COLO668 (cell line): ENCODE data around the gene HS6ST3.
"Not testable (repeated sequence)": the region's sequence is repeated elsewhere in the genome, so short reads cannot be mapped to it uniquely, and the experiment has no call there.

Experiments used
- DNase-seq: peaks from one replicate; lab custom pipeline; 2025; ENCODE audit not compliant: unreplicated experiment; lab: John Stamatoyannopoulos, UW

HS6ST3 gene

DNA sequence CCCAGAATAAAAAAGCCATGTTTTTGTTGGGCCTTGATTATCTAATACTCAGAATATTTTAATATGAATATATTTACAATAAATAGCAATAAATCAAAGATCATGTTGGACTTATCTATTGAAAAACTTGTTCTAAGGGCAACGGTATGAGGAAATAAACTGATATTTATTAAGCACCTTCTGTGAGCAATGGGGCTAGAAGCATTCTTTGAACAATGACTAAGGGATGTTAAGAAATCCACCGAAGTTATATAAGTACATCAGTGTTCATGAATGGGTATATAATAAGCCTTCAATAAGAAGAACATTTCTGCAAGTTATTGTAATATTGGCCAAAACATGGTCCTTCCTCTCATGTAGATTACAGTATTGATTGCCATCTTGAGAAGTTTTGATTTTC lies 682.5 kb downstream of the HS6ST3 start:
- DNase-seq, result no peak

DNA sequence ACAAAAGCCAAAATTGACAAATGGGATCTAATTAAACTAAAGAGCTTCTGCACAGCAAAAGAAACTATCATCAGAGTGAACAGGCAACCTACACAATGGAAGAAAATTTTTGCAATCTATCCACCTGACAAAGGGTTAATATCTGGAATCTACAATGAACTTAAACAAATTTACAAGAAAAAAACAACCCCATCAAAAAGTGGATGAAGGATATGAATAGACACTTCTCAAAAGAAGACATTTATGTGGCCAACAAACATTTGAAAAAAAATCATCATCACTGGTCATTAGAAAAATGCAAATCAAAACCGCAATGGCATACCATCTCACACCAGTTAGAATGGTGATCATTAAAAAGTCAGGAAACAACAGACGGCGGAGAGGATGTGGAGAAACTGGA lies 688.4 kb downstream of the HS6ST3 start:
- not testable (repeated sequence) for DNase-seq

GRCh38 chr13:96779691-96780090 lies 689.8 kb downstream of the HS6ST3 start:
- no peak for DNase-seq

DNA sequence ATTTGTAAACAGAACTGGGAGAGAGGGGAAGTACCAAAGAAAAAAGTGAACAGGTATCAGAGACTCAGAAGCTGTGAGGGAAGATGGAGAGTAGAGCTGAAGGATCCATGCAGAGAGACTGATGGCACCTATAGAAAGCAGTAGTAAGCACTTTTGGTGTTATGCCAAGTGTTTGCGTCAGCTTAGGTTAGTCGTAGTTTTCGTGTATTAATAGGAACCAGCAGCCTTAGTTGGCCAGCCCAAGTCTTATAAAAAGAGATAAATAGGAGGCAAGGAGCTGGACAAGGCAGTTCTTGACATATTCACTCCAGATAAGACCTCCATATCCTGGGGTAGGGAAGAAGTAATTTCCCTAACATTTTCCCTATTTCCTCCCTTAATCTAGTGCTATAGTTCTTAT lies 690.2 kb downstream of the HS6ST3 start:
- DNase-seq, result no peak

- DNase-seq, result no peak
Measured at GRCh38 chr13:96781141-96781540, 691.2 kb downstream of the HS6ST3 start.

DNA sequence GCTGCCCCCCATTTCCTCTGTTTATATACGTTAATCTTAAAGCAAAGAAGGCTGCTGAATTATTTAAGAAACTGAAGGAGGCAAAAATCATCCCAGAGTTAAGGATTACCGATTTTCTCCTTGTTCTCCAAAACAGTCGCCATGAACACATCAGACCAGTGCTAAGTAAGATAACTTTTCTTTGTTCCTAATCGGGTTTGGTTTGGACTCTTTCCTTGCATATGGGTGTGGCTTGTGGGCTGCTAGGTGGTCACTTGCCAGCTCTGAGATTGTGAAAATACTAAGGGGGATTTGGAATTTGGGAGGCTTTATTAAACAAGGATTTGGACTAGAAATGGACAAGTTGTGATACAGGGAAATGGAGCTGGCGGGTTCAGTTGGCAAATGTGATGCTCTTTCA lies 692.3 kb downstream of the HS6ST3 start:
- DNase-seq, result no peak

- no peak for DNase-seq
Measured at GRCh38 chr13:96783057-96783456, 693.1 kb downstream of the HS6ST3 start.

DNA sequence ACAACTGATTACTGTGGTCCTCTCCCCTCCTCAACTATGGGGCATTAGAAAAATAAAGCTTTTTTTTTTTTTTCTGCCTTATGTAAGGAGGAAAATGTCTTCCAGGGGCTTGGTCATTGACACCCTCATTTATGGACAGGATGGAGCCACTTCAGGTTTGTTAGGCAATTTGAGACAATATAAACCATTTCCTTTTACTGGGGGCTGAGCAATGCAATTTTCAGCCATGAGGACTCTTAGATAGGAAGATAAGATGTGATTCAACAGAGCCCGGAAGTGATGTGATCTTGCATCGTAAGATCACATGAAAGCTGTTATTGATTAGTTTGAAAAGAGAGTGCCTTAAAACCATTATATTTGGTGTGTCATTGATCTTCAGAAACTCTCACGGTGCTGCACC lies 693.6 kb downstream of the HS6ST3 start:
- no peak for DNase-seq

DNA sequence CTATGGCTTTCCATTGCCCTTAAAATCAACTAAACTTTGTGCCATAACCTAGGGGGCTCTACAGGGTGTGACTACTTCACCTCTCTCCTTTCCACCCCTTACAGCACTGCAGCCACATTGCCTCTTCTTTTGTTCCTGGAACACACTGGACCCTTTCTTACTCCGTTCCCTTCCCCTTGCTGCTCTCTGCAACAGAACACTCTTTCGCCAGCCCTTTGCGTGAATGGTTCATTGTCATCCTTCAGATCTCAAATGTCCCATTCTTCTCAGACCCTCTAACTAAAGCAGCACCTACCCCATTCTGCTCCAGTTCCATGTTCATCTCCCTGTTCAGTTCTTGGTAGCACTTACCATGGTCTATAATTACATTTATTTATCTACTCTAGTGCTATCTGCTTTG lies 696.1 kb downstream of the HS6ST3 start:
- no peak for DNase-seq

GRCh38 chr13:96792188-96792587 lies 702.3 kb downstream of the HS6ST3 start:
- DNase-seq, result no peak

GRCh38 chr13:96792736-96793403 lies 703.0 kb downstream of the HS6ST3 start:
- no peak for DNase-seq

DNA sequence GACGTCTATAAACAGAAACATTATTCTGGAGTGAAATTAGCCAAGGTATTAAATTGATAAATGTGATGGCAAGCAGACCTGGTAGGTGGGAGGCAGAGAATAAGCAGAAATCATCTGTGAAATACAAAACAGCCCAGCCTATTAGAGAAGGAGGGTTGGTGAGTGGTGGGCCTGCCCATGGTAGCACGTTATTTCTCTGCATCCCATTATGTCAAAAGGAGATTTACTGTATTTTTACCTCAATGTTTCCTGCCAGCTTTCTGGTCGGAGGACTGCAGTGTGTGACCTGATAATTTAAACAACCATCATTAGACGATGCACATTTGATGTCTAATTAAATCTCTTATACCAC lies 703.5 kb downstream of the HS6ST3 start:
- DNase-seq, result no peak

DNA sequence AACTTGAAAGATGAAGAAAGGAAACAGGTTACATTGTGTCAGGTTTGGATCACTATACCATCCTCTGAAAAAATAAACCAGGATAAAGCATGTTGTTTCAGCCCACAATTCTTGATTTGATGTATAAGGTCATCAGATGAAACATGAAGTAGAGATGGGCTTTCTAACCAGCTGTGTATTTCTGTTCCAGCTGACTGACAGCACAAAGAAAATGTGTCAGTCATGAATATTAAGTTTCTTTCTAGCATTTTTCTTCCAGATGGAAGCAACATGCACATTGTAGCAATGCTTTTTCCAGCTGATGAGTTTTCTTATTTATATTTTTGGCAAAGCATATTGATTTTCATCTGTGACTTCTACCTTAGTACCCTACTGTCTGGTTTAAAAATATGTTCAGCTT lies 704.8 kb downstream of the HS6ST3 start:
- no peak for DNase-seq

DNA sequence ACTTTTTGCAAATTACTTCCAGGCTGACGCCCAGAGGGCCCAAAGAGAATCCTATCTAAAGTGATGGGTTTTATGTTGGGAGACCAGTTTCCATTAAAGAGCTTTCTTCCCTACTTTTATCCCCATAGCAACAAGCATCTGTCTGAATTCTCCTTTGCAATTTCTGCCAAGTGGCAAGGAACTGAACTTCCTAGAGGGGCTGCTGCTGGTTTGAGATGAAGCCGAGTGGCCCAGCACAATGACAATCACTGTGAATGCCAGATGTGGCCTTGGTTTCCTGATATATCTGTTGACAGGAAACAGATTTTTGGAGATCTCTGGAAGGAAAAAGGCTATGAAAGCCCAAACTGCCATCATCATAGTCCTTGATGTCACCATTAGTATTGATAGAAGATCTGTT lies 705.8 kb downstream of the HS6ST3 start:
- DNase-seq, result no peak

- DNase-seq, result no peak
Measured at GRCh38 chr13:96796091-96796633, 706.3 kb downstream of the HS6ST3 start.

- DNase-seq, result no peak
Measured at GRCh38 chr13:96797136-96797535, 707.2 kb downstream of the HS6ST3 start.

- DNase-seq, result no peak
Measured at GRCh38 chr13:96803456-96804100, 713.7 kb downstream of the HS6ST3 start.

DNA sequence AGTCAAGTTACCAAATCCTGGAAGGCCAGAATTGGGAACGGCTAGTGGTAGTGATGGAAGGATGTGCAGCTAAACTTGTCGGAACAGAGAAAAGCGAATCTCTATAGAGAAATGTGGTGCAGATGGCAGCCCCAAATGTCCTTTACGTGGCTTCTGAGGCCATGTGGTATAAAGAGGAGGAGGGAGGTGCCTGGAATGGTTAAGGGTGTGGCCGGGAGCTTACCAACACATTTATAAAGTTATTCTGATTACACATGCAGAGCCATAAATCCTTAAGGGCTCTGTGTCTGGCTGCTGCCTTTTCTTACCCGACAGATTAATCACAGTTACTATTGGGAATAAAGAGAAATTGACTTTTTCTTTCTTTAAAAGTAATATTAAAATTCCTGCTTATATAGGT lies 714.3 kb downstream of the HS6ST3 start:
- DNase-seq, result no peak

- no peak for DNase-seq
Measured at GRCh38 chr13:96806746-96807145, 716.8 kb downstream of the HS6ST3 start.

GRCh38 chr13:96809366-96810096 lies 719.6 kb downstream of the HS6ST3 start:
- no peak for DNase-seq

- no peak for DNase-seq
Measured at GRCh38 chr13:96810104-96810503, 720.2 kb downstream of the HS6ST3 start.

GRCh38 chr13:96811049-96811448 lies 721.1 kb downstream of the HS6ST3 start:
- no peak for DNase-seq
